Measurements from ENCODE around the gene ST7. TPM values are rescaled to one million over a fixed set of nuclear protein-coding genes. Genes with fewer than 3 reads are reported as not detected.

Gene ST7
- total RNA-seq, 1 donor from 2014 or later, result 48.6 TPM

GRCh38 chr7:117004899-117005298, 51.6 kb downstream of the ST7 start:
- Histone ChIP-seq H3K4me1 (peaks cover 8% of the 10 kb centered on the region), H3K36me3 (no peaks in the 10 kb centered on the region), H3K27ac (no peak overlapping the region), H3K27me3 (no peaks in the 10 kb centered on the region), H3K9me3 (no peaks in the 10 kb centered on the region), H3K4me3 (no peak overlapping the region)
- no peak for DNase-seq
- no peak for ATAC-seq
- intact Hi-C loops (cut with DNase I), result no loop called here
- no peak for TF ChIP-seq CTCF (IDR thresholded peaks at IDR 0.05)

- TF ChIP-seq CTCF (IDR thresholded peaks at IDR 0.05), result no peak
- H3K27me3 ChIP-seq, result no peaks in the 10 kb centered on the region
- H3K9me3 ChIP-seq, result no peaks in the 10 kb centered on the region
- DNase-seq (no peak), ATAC-seq (no peak)
- H3K36me3 ChIP-seq, result no peaks in the 10 kb centered on the region
- no peak overlapping the region for H3K27ac ChIP-seq
- no peak overlapping the region for H3K4me3 ChIP-seq
- peaks cover 13% of the 10 kb centered on the region for H3K4me1 ChIP-seq
- intact Hi-C loops (cut with DNase I), result no loop called here
Observed at GRCh38 chr7:117005449-117005848, 52.1 kb downstream of the ST7 start.

- no peak overlapping the region for H3K4me3 ChIP-seq
- peaks cover 16% of the 10 kb centered on the region for H3K4me1 ChIP-seq
- intact Hi-C loops (cut with DNase I), result no loop called here
Observed at GRCh38 chr7:117006907-117007684, 53.8 kb downstream of the ST7 start.

GRCh38 chr7:117008118-117008885, 55.0 kb downstream of the ST7 start:
- TF ChIP-seq CTCF (IDR thresholded peaks at IDR 0.05), result no peak
- ATAC-seq, result no peak

More at GRCh38 chr7:117006907-117007684, 53.8 kb downstream of the ST7 start:
- H3K36me3 ChIP-seq, result no peaks in the 10 kb centered on the region
- H3K27me3 ChIP-seq, result no peaks in the 10 kb centered on the region
- H3K9me3 ChIP-seq, result no peaks in the 10 kb centered on the region
- DNase-seq (no peak), ATAC-seq (no peak)
- TF ChIP-seq CTCF (IDR thresholded peaks at IDR 0.05), result no peak
- no peak overlapping the region for H3K27ac ChIP-seq

GRCh38 chr7:117008886-117009531, 55.7 kb downstream of the ST7 start:
- ATAC-seq (peak; percentile 31), DNase-seq (no peak)
- peaks cover 17% of the 10 kb centered on the region for H3K4me1 ChIP-seq
- no peak overlapping the region for H3K4me3 ChIP-seq
- H3K27ac ChIP-seq, result no peak overlapping the region
- no peaks in the 10 kb centered on the region for H3K36me3 ChIP-seq
- H3K9me3 ChIP-seq, result no peaks in the 10 kb centered on the region
- no peaks in the 10 kb centered on the region for H3K27me3 ChIP-seq
- no peak for TF ChIP-seq CTCF (IDR thresholded peaks at IDR 0.05)
- intact Hi-C loops (cut with DNase I), result no loop called here

More at GRCh38 chr7:117008118-117008885, 55.0 kb downstream of the ST7 start:
- intact Hi-C loops (cut with DNase I), result no loop called here
- Histone ChIP-seq H3K27me3 (no peaks in the 10 kb centered on the region), H3K9me3 (no peaks in the 10 kb centered on the region), H3K4me1 (peaks cover 16% of the 10 kb centered on the region), H3K27ac (no peak overlapping the region), H3K36me3 (no peaks in the 10 kb centered on the region), H3K4me3 (no peak overlapping the region)
- no peak for DNase-seq
